SK-N-MC (cell line): ENCODE results near the gene OTC.

Source experiments
- DNase-seq: peaks from one replicate; pipeline ENCODE4 v3.0.0-alpha.2; 2011; ENCODE audit warnings: low read depth, low spot score
- H3K27ac ChIP-seq: fragments of 200-600 bp; sonication (generic); 2 replicates; pipeline ENCODE4 v1.5.1; 2016; ENCODE audit warnings: mixed run types
- H3K36me3 ChIP-seq: fragments of 200-600 bp; sonication (generic); 2 replicates; pipeline ENCODE4 v1.6.1; 2017; ENCODE audit warnings: antibody characterized with exemption, low read length, mixed read lengths; ENCODE audit not compliant: insufficient read depth
- H3K4me3 ChIP-seq: fragments of 200-600 bp; sonication (generic); 2 replicates; pipeline ENCODE4 v1.5.1; 2016
- H3K9ac ChIP-seq: fragments of 200-600 bp; sonication (generic); 2 replicates; pipeline ENCODE4 v1.8.0; 2017; ENCODE audit warnings: mixed run types, mixed read lengths; ENCODE audit not compliant: insufficient read length
- H3K9me3 ChIP-seq: fragments of 200-600 bp; sonication (generic); 2 replicates; pipeline ENCODE4 v1.6.1; 2017; ENCODE audit warnings: low read depth, mild to moderate bottlenecking, antibody characterized with exemption, low read length, moderate library complexity, mixed read lengths
- EZH2 ChIP-seq: fragments of 200-600 bp; sonication (generic); IDR thresholded peaks from one replicate; pipeline ENCODE4 v1.6.1; 2017; ENCODE audit warnings: antibody characterized with exemption
- FOXP2 ChIP-seq: optimal IDR thresholded peaks from 2 replicates; pipeline ENCODE3; 2011; ENCODE audit warnings: mild to moderate bottlenecking, moderate library complexity; ENCODE audit not compliant: insufficient read depth; ENCODE audit errors: extremely low read length, control extremely low read depth
- POLR2AphosphoS5 ChIP-seq: IDR thresholded peaks from 2 replicates; pipeline ENCODE4 v1.6.1; 2012; ENCODE audit warnings: mild to moderate bottlenecking, low read depth, low read length, borderline replicate concordance

OTC gene

DNA sequence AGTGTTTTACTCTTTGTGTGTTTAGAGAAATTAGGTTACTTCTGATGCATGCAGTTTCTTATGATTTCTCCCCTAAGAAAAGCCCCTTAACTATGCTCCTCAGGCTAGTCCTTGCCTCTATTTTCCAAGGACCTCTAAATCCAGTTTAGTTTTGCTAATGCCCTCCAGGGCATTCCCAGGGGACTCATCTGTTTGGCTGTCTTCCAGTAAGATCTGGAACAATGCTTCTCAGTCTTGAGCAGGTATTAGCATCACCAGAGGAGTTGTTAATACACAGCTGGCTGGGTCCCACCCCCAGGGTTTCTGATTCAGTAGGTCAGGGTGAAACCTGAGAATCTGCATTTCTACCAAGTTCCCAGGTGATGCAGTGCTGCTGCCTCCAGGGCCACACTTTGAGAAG lies 56.9 kb downstream of the OTC start:
- no peak for DNase-seq
- no peak overlapping the region for H3K9ac ChIP-seq
- H3K36me3 ChIP-seq = no peaks in the 10 kb centered on the region
- no peak overlapping the region for H3K4me3 ChIP-seq
- H3K9me3 ChIP-seq = no peaks in the 10 kb centered on the region
- H3K27ac ChIP-seq = no peak overlapping the region
- TF ChIP-seq POLR2AphosphoS5 = no peak
- TF ChIP-seq FOXP2 = no peak
- TF ChIP-seq EZH2 = no peak

DNA sequence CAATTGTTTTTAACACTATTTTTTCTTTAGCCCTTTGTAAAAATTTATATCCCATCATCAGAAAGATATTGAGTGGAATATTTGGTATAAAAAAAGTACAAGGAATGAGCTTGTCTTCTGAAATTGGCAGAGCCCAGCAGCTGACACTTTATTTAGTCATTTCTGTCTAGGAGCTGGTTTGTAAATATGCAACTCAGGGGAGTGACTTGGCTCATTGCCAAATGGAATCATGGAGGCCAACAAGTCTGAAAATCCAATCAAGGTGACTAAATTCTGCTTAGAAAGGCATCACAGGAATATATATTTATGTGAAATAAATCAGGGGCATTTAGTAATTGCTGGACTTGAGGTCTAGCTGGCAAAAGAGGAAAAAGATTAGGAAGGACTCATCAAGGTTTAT lies 74.4 kb downstream of the OTC start:
- DNase-seq = no peak
- no peak overlapping the region for H3K9ac ChIP-seq
- H3K4me3 ChIP-seq = no peak overlapping the region
- no peaks in the 10 kb centered on the region for H3K9me3 ChIP-seq
- no peaks in the 10 kb centered on the region for H3K36me3 ChIP-seq
- H3K27ac ChIP-seq = no peak overlapping the region
- no peak for TF ChIP-seq EZH2
- no peak for TF ChIP-seq POLR2AphosphoS5
- no peak for TF ChIP-seq FOXP2

DNA sequence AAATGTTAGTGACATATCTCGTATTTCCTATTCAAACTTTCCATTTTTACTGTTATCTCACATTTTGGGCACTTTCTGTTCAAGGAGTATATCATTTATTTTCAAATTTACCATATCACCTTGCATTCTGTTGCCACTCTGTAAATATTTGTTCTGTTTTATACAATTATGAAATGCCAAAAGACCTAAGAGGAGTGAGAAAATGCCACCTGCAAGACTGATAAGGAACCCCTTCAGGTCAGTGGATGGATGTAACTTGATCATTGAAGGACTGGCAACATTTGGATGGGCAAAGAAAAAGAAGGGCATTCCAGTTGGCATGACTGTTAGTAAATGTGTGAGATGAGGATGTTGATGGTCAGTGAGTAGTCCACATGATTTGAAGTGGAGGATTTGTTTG lies 79.1 kb downstream of the OTC start:
- Histone ChIP-seq H3K27ac (no peak overlapping the region), H3K9me3 (no peaks in the 10 kb centered on the region), H3K4me3 (no peak overlapping the region), H3K36me3 (no peaks in the 10 kb centered on the region), H3K9ac (no peak overlapping the region)
- DNase-seq = no peak
- TF ChIP-seq POLR2AphosphoS5 = no peak
- TF ChIP-seq EZH2 = no peak
- no peak for TF ChIP-seq FOXP2

DNA sequence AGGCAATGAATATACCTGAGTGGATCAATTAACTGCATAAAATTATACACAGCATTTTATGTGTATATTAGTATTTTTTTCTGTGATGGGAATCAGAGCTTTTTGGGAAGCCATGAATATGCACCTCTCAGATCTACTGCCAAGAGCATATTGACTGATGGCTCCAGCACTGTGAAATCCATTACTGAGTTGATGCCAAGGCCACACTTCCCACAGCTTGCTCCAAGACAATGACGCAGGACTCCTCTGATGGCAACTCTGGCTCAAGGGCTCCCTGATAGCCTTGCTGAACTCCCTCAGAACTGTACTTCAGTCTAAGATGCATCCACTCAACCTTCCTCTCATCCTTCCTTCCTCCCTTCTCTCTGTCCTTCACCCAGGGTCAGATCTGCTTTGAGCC lies 82.7 kb downstream of the OTC start:
- Histone ChIP-seq H3K27ac (no peak overlapping the region), H3K36me3 (no peaks in the 10 kb centered on the region)

DNA sequence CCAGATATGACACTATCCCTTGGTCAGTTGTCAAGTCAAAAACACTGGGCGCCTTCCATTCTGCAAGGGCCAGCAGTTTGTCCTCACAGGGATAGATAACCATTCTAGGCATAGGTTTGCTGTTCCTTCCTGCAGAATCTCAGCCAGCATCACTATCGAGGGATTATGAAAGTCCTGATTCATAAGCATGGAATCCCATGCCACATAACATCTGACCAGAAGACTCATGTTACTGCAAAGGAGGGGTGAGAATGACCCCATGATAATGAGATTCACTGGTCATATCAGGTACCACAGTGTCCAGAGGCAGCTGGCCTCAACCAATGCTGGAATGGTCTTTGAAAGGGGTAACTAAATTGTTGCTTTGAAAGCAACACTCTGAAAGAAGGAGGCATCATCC lies 84.7 kb downstream of the OTC start:
- H3K9me3 ChIP-seq = no peaks in the 10 kb centered on the region
- no peak overlapping the region for H3K4me3 ChIP-seq
- no peak overlapping the region for H3K27ac ChIP-seq
- DNase-seq = no peak
- H3K36me3 ChIP-seq = no peaks in the 10 kb centered on the region
- no peak overlapping the region for H3K9ac ChIP-seq
- TF ChIP-seq POLR2AphosphoS5 (no peak), FOXP2 (no peak), EZH2 (no peak)

More for the DNA sequence above, 82.7 kb downstream of the OTC start:
- TF ChIP-seq EZH2 (no peak), POLR2AphosphoS5 (no peak)
- no peak for DNase-seq
- Histone ChIP-seq H3K4me3 (no peak overlapping the region), H3K9ac (no peak overlapping the region), H3K9me3 (no peaks in the 10 kb centered on the region)

DNA sequence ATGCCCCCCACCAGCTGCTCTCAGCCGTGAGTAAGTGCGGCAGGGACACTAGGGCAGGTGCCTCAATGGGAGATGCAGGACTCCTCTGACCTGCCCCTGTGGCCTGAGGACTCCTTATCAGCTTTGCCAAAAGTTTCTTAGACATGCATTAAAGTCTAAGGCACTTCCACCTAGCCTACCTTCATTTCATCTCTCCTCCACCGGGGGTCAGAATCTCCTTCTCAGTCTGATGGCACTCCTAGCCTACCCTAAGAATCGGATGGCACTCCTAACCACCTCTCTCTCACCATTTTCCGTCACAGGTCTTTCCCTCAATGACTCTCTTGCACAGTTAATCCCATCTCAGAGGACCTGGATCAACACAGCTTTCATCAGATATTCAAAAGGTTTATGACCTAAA lies 85.9 kb downstream of the OTC start:
- TF ChIP-seq EZH2 (no peak), FOXP2 (no peak), POLR2AphosphoS5 (no peak)
- H3K36me3 ChIP-seq = no peaks in the 10 kb centered on the region
- H3K27ac ChIP-seq = no peak overlapping the region
- no peak for DNase-seq
- H3K4me3 ChIP-seq = no peak overlapping the region
- no peaks in the 10 kb centered on the region for H3K9me3 ChIP-seq
- H3K9ac ChIP-seq = no peak overlapping the region

DNA sequence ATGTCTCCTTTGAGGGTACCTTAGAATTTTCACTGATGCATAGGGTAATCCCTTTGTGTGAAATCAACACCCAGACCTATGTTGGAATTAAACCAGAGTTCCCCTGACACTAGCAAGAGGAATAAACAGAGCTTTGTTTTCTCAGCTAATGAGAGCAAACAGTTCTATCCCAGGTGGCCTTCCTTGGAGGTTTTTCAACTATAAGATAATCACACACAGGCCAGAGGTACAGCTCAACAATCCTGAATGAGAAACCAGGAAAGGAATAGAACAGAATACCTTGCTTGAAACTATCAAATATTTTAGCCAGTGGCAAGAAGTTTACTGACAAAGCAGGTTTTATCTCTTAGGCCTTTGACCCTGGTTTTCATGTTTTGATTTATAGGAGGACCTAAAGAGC lies 100.2 kb downstream of the OTC start:
- H3K9ac ChIP-seq = no peak overlapping the region
- TF ChIP-seq EZH2 = no peak
- no peak for TF ChIP-seq FOXP2
- TF ChIP-seq POLR2AphosphoS5 = no peak
- no peak for DNase-seq

DNA sequence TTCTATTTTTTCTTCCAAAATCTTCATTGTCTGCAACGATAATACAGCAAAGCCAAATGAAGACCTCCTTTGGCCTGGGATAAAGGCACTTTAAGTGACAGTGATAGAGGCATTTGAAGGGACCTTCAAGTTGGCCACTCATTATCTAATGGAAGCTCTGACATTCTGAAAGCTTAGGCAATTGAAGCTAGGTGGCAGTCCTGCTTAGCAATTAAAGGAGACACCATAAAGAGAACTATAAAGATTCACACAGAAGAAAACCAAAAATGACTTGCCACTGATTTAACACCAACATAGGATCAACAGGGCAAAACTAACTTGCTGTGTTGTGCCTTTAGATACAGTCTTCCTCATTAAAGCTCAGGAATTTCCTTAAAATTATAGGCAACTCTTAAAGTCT lies 105.7 kb downstream of the OTC start:
- TF ChIP-seq FOXP2 = no peak
- TF ChIP-seq EZH2 = no peak
- TF ChIP-seq POLR2AphosphoS5 = no peak
- Histone ChIP-seq H3K27ac (no peak overlapping the region), H3K9me3 (no peaks in the 10 kb centered on the region), H3K4me3 (no peak overlapping the region), H3K36me3 (no peaks in the 10 kb centered on the region), H3K9ac (no peak overlapping the region)
- no peak for DNase-seq

More for the DNA sequence above, 100.2 kb downstream of the OTC start:
- Histone ChIP-seq H3K27ac (no peak overlapping the region), H3K4me3 (no peak overlapping the region), H3K36me3 (no peaks in the 10 kb centered on the region), H3K9me3 (no peaks in the 10 kb centered on the region)

DNA sequence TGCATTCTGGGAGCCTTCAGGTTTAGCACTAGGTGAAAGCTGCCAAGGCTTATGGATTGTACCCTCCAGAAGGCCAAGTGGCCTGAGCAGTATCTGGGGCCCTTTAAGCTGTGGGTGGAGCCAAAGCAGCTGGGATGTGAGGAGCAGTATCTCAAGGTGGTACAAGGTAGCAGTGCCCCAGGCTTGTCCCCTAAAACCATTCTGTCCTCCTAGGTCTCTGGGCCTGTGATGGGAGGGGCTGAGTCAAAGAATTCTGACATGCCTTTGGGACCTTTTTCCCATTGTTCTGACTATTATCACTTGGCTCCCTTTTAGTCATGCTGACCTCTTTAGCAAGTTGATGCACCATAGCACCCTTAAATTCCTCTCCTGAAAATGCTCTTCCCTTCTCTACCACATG lies 109.9 kb downstream of the OTC start:
- DNase-seq = no peak
- no peak overlapping the region for H3K9ac ChIP-seq
- TF ChIP-seq EZH2 (no peak), POLR2AphosphoS5 (no peak), FOXP2 (no peak)
- no peaks in the 10 kb centered on the region for H3K9me3 ChIP-seq
- H3K36me3 ChIP-seq = no peaks in the 10 kb centered on the region
- no peak overlapping the region for H3K27ac ChIP-seq
- no peak overlapping the region for H3K4me3 ChIP-seq
